HG03095 (cell line): ENCODE data around the gene TMEM267.
A peak's percentile ranks its signal among the peaks of the same experiment; 100 is the strongest.
"Not testable (repeated sequence)": the region's sequence is repeated elsewhere in the genome, so short reads cannot be mapped to it uniquely, and the experiment has no call there.

Source experiments
- ATAC-seq: cut with Tn5 transposase; IDR thresholded peaks from one replicate; pipeline ENCODE4 v1.9.1; 2021; ENCODE audit warnings: moderate library complexity; ENCODE audit not compliant: unreplicated experiment

TMEM267 gene

GRCh38 chr5:43483298-43484105 lies at the start of gene TMEM267:
TMEM267 (minus strand) TSS chr5:43483865; CDS start chr5:43453969, 29,896 bp downstream.
- peak; percentile 90 for ATAC-seq

GRCh38 chr5:43530648-43531047 lies 47.0 kb upstream of the TMEM267 start:
- ATAC-seq, result no peak

- no peak for ATAC-seq
Observed at GRCh38 chr5:43523662-43524072, 40.0 kb upstream of the TMEM267 start.

- no peak for ATAC-seq
Observed at GRCh38 chr5:43520615-43521014, 37.0 kb upstream of the TMEM267 start.

- ATAC-seq, result no peak
Observed at GRCh38 chr5:43515678-43516048, 32.0 kb upstream of the TMEM267 start.

- ATAC-seq, result peak; percentile 99
Observed at GRCh38 chr5:43514816-43515677, 31.4 kb upstream of the TMEM267 start, which contains the start of gene C5orf34. C5orf34 (minus strand) TSS chr5:43515148; CDS start chr5:43509339, 5,809 bp downstream.

- peak; percentile 22 for ATAC-seq
Observed at GRCh38 chr5:43514471-43514815, 30.8 kb upstream of the TMEM267 start.

- no peak for ATAC-seq
Observed at GRCh38 chr5:43514025-43514424, 30.4 kb upstream of the TMEM267 start.

- not testable (repeated sequence) for ATAC-seq
Observed at GRCh38 chr5:43511062-43511461, 27.4 kb upstream of the TMEM267 start.

- ATAC-seq, result no peak
Observed at GRCh38 chr5:43498581-43498980, 14.9 kb upstream of the TMEM267 start.

- ATAC-seq, result no peak
Observed at GRCh38 chr5:43497311-43498104, 13.8 kb upstream of the TMEM267 start.

- ATAC-seq, result no peak
Observed at GRCh38 chr5:43491326-43491725, 7.7 kb upstream of the TMEM267 start.

GRCh38 chr5:43486353-43486752 lies 2.7 kb upstream of the TMEM267 start:
- no peak for ATAC-seq

- no peak for ATAC-seq
Observed at GRCh38 chr5:43485406-43485805, 1.7 kb upstream of the TMEM267 start.

- peak; percentile 67 for ATAC-seq
Observed at GRCh38 chr5:43484106-43484849, 613 bp upstream of the TMEM267 start.

GRCh38 chr5:43482490-43483297 lies 971 bp downstream of the TMEM267 start:
- ATAC-seq, result no peak

GRCh38 chr5:43469671-43470391 lies 13.8 kb downstream of the TMEM267 start:
- no peak for ATAC-seq

- ATAC-seq, result no peak
Observed at GRCh38 chr5:43467100-43467499, 16.6 kb downstream of the TMEM267 start.

- not testable (repeated sequence) for ATAC-seq
Observed at GRCh38 chr5:43465455-43465854, 18.2 kb downstream of the TMEM267 start.
